ENCODE results near the gene SMPDL3B. TPM values are rescaled to one million over a fixed set of nuclear protein-coding genes. Genes with fewer than 3 reads are reported as not detected.

The SMPDL3B gene
- total and polyA plus RNA-seq, 2 of the 13 experiments (the other 11 are each of a cell fraction or from before 2014, with no cell fraction given): 0.29 to 1.3 TPM

DNA sequence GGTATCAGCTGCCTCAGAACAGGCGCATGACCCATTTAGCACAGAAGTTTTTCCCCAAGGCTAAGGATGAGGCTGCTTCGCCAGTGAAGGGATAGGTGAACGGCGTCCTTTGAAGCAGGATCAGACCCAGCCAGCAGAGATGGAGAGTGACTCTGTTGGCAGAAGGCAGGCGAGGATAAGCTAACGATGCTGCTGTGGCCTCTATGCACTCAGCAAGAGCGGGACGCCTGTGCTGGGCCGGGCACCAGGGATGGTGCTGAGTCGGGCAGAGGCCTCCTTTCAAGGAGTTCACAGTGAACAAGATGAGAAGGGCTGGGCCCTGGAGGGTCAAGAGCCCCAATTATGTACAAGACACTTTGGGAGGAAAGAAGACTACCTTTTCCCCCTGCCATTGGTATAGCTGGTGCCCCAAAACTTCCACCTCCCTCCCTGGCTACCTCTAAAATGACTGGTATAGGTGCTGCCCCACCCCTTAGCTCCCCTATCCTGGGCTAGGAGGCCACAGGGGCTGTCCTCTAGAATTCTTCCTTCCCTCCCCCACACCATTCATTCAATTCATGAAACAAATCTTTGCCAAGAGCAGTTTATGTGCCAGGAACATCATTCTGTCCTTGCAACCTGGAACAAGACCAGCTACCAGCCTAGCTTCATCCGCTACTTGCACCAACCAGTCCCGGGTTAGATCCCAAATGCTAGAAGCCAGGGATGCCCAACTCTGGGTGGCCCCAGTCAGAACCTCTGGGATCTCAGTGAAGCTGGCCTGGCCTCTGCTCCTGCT, 32.5 kb downstream of the SMPDL3B start (continued):
- TF ChIP-seq ZNF672 (CRISPR knock-in tag; IDR thresholded peaks at IDR 0.05) (no peak), ELF1 (CRISPR knock-in tag; IDR thresholded peaks at IDR 0.05) (no peak), CREB3 (CRISPR knock-in tag; IDR thresholded peaks at IDR 0.05) (no peak)

DNA sequence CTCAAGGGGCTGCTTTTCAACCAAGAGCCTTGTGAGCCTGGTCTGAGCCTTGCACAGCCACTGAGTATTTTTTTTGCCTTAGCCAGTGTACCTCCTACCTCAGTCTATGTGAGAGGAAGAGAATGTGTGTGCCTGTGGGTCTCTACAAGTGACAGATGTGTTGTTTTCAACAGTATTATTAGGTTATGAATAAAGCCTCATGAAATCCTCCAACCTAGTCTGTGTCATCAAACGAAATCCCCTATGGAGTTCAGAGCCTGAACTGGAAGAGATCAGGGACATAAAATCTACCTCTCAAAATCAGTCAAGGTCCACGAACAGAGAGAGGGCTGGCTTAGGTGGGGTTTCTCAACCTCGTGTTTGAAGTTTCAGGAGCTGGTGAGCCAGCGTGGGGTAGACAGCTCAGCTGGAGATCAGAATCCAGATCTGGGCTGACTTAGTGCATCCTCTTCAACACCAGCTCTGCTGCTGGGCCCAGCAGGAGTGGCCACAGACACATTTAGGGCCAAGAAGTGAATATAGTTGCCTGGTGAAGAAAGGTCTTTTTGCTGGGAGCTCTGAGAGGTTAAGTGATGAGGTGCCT, 33.2 kb downstream of the SMPDL3B start:
- Histone ChIP-seq H2AFZ (ENCODE audit: low read length) (no peak overlapping the region), H3K27me3 (ENCODE audit: control insufficient read depth in 1 of 2, insufficient read depth in 2 of 2, low read length in 2 of 2) (no peaks in the 10 kb centered on the region), H3K4me1 (ENCODE audit: insufficient read depth, low read length) (no peaks in the 10 kb centered on the region), H4K20me1 (ENCODE audit: insufficient read depth, low read length) (no peaks in the 10 kb centered on the region), H3K4me3 (replicated peaks in 1 of 3; ENCODE audit: insufficient read depth in 1 of 3, low read depth in 2 of 3, low read length in 3 of 3) (no peak overlapping the region), H3K79me2 (ENCODE audit: insufficient read depth, low read length) (no peaks in the 10 kb centered on the region), H3K9me3 (ENCODE audit: low read length) (no peaks in the 10 kb centered on the region), H3K27ac (ENCODE audit: extremely low read length, insufficient read depth, low read length) (no peak overlapping the region), H3K36me3 (replicated peaks in 1 of 2; ENCODE audit: control insufficient read depth in 1 of 2, insufficient read depth in 2 of 2, low read length in 2 of 2) (peaks cover 5 to 8% of the 10 kb centered on the region in 2 experiments; a peak in 4 of 5 replicates), H3K4me2 (ENCODE audit: low read depth, low read length) (no peak overlapping the region), H3K9ac (ENCODE audit: insufficient read depth, low read depth, low read length) (no peak overlapping the region)
- no TSS peak for BruUV-seq (replicated peaks)
- FAIRE-seq (no peak), ATAC-seq (no peak), DNase-seq (ENCODE audit: low spot score) (no peak)
- intact Hi-C loops (cut with micrococcal nuclease; ENCODE audit: unreplicated experiment) (no loop called here), in situ Hi-C loops (cut with HindIII; ENCODE audit: extremely low pct_ligation_motif_present, low pct_unique_long_range_greater_than_20kb) (no loop called here)
- 93% methylated on average over 4 of the region's 4 CpGs for WGBS (ENCODE audit: low lambda C conversion rate)
- ChIA-PET POLR2A (no interaction called here), CTCF (ENCODE audit: low intra/inter-chr PET ratio, low total read pairs) (no interaction called here)
- TF ChIP-seq CEBPB (IDR thresholded peaks at IDR 0.05; ENCODE audit: borderline replicate concordance, low read depth, low read length) (no peak), PCBP2 (optimal IDR thresholded peaks at IDR 0.05; ENCODE audit: low read depth, low read length, poor library complexity, severe bottlenecking) (no peak), ZBTB46 (CRISPR knock-in tag; IDR thresholded peaks at IDR 0.05; ENCODE audit: borderline replicate concordance) (no peak), SP5 (CRISPR knock-in tag; IDR thresholded peaks at IDR 0.05; ENCODE audit: borderline replicate concordance, low read depth) (no peak), HINFP (CRISPR knock-in tag; IDR thresholded peaks at IDR 0.05; ENCODE audit: low read depth) (no peak), IKZF4 (CRISPR knock-in tag; IDR thresholded peaks at IDR 0.05; ENCODE audit: borderline replicate concordance, low read depth, not compliant biosample characterization) (no peak), POLR2AphosphoS5 (IDR thresholded peaks at IDR 0.05; ENCODE audit: low read depth, low read length) (no peak), ZNF580 (CRISPR knock-in tag; IDR thresholded peaks at IDR 0.05; ENCODE audit: borderline replicate concordance, low read depth) (no peak), ZNF790 (CRISPR knock-in tag; IDR thresholded peaks at IDR 0.05; ENCODE audit: borderline replicate concordance) (no peak), CHD4 (IDR thresholded peaks at IDR 0.05; ENCODE audit: borderline replicate concordance, low read length) (no peak)
- TF ChIP-seq, protein P1, sequence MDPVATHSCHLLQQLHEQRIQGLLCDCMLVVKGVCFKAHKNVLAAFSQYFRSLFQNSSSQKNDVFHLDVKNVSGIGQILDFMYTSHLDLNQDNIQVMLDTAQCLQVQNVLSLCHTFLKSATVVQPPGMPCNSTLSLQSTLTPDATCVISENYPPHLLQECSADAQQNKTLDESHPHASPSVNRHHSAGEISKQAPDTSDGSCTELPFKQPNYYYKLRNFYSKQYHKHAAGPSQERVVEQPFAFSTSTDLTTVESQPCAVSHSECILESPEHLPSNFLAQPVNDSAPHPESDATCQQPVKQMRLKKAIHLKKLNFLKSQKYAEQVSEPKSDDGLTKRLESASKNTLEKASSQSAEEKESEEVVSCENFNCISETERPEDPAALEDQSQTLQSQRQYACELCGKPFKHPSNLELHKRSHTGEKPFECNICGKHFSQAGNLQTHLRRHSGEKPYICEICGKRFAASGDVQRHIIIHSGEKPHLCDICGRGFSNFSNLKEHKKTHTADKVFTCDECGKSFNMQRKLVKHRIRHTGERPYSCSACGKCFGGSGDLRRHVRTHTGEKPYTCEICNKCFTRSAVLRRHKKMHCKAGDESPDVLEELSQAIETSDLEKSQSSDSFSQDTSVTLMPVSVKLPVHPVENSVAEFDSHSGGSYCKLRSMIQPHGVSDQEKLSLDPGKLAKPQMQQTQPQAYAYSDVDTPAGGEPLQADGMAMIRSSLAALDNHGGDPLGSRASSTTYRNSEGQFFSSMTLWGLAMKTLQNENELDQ (CRISPR knock-in tag; IDR thresholded peaks at IDR 0.05; ENCODE audit: borderline replicate concordance): no peak
